Skeletal muscle cell (primary cell): ENCODE data around the gene SLC29A1.

Experiments used
- DNase-seq: peaks from one replicate; pipeline ENCODE4 v3.0.0-alpha.2; 2010; ENCODE audit warnings: low read depth
- H3K4me3 ChIP-seq: 2 replicates; pipeline ENCODE4 v1.5.1; 2011; ENCODE audit warnings: low read depth, mild to moderate bottlenecking, control low read depth, low read length, moderate library complexity

The SLC29A1 gene

GRCh38 chr6:44250067-44250717 is 26.8 kb downstream of the SLC29A1 start:
- no peak for DNase-seq
- no peak overlapping the region for H3K4me3 ChIP-seq

- H3K4me3 ChIP-seq, result no peak overlapping the region
- DNase-seq, result no peak
Observed at GRCh38 chr6:44250718-44251123, 27.3 kb downstream of the SLC29A1 start.

- no peak overlapping the region for H3K4me3 ChIP-seq
- DNase-seq, result no peak
Observed at GRCh38 chr6:44251576-44252524, 28.5 kb downstream of the SLC29A1 start.

DNA sequence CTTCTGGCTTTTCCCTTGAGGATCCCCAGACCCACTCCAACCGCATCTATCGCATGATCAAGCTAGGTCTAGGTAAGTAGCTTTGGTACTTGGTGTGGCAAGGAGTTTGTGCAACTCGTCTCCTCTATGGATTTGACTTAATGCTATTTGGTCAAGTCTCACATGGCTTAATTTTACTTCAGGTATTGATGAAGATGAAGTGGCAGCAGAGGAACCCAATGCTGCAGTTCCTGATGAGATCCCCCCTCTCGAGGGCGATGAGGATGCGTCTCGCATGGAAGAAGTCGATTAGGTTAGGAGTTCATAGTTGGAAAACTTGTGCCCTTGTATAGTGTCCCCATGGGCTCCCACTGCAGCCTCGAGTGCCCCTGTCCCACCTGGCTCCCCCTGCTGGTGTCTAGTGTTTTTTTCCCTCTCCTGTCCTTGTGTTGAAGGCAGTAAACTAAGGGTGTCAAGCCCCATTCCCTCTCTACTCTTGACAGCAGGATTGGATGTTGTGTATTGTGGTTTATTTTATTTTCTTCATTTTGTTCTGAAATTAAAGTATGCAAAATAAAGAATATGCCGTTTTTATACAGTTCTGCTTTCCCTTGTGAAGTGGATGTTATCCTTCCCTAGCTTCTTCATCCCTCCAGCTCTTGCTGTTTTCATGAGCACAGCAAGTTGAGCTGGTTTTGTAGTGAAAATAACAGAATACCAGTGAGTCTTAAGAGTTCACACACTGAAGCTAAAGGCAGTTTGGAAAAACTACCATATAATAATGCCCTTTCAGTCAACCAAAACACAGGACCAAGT is 30.1 kb downstream of the SLC29A1 start:
- no peak overlapping the region for H3K4me3 ChIP-seq
- no peak for DNase-seq

GRCh38 chr6:44254191-44255104 is 31.1 kb downstream of the SLC29A1 start:
- H3K4me3 ChIP-seq, result no peak overlapping the region
- DNase-seq, result no peak

- no peak overlapping the region for H3K4me3 ChIP-seq
- no peak for DNase-seq
Observed at GRCh38 chr6:44255105-44255808, 31.9 kb downstream of the SLC29A1 start.

DNA sequence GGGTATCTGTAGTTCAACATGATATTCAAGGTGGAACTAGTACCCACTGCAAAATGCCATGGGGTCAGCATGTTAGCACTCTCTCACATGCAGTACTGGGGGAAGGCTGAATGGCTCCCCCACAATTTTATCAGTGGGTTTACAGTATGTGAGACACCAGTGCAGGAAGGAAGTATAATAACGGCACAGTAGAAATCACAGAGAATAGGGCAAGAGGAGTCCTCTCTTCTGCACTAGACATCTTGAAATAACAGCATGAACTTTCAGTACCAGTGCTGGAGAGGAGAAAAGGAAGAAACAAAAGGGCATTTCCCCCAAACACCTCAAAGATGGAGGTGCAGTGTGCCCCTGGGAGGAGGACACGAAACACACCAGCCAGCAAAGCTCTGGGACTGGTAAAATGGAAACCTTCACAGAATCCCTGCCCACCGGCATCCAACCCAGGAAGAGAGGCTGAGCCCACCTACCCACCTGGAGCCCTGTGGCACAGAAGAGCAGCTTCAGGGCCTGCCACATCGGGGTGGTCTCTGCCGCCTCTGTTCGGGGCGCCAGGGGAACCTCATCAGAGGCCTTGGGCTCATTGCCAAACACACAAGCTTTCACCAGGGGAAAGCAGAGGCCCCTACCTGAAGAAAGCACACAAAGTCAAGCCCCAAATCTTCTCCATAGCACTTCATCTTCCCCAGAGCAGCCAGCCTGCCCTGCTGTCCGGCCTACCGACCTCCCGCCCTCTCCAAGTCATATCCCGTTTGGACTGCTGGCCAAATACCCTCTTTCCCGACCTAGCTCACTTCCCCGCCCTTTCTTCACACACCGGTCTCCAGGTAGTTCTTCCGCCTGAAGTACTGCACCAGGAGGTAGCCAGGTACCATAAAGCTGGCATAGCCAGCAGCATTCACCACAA is 32.7 kb downstream of the SLC29A1 start:
- peak overlapping the region; percentile 88 for H3K4me3 ChIP-seq
- no peak for DNase-seq

DNA sequence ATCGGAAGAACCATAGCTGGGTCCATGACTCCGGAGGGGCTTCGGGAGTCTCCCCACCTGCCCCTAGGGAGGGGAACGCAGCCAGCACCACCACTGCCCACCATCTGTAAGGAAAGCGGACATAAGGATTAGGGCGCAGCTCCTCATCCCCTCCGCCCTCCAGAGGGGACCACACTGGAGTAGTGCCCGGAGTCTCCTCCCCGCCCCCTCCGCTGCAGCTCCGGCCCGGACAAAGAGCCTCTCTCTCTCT is 33.3 kb downstream of the SLC29A1 start:
- no peak for DNase-seq
- H3K4me3 ChIP-seq, result peak overlapping the region; percentile 88

DNA sequence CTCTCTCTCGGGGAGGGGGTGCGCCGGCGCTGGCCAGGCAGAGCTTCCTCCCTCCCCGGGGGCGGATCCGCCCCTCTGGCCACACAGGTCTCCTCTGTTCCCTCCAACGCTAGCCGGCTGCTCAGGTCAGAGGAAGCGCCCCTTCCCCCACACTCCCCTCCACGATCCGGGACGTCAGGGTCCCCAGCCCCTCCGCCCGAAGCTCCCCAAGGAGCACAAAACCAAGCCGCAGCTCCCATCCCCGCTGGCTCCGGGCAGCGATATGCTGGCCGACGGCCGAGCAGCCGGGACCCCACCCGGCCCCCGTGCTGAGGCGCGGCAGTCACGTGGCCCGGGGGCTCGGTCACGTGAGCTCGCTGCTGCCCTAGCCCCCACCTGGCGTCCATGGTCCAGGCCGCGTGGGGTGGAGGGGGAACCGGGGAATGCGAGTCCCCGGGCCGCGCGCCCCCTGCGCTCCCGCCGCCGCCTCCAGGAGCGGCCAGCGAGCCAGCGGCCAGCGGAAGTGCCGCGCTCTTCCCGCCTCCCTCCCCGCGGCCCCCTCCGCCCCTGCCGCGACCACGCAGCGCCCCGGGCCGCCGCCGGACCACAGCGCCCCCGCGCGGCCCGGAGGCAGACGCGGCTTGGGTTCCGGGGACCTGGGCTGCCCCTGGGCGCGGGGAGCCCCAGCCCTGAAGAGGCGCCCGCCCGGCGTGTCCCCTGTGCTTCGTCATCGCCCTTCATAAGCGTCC is 33.8 kb downstream of the SLC29A1 start, which contains the start of gene SLC35B2:
TSS of gene SLC35B2 (minus strand) at position 504 of the 728 bp plus-strand sequence. CDS start at position 386, 118 bp downstream.
- DNase-seq, result peak; percentile 25
- peak within 1 kb of the TSS; percentile 88 for H3K4me3 ChIP-seq

DNA sequence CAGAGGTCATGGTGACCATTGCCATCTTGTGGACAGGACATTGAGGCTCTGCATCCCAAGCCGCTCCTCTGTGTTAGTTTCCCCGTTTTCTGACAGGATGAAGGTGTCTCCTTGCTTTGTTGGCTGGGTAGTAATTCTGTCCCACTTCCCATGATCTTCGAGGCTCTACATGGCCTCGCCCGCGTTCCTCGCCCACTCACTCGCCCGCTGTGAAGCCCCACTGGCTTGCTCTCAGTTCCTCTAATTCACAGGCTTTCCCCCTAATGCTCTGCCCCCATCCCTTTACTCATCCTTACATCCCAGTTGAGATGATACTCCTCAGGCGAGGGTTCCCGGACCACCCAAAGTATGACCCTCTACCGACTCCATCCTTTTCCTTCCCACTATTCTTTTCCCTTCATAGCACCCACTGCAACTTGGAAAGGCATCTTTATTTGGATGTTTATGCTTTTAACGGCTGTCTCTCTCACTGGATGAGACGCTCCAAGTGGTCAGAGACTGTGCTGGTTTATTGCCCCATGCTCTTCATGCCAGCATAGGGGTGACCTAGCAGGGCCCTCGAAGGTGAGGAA is 34.4 kb downstream of the SLC29A1 start:
- DNase-seq, result no peak
- H3K4me3 ChIP-seq, result peak overlapping the region; percentile 88

GRCh38 chr6:44258325-44258863 is 35.0 kb downstream of the SLC29A1 start:
- no peak overlapping the region for H3K4me3 ChIP-seq
- DNase-seq, result no peak

DNA sequence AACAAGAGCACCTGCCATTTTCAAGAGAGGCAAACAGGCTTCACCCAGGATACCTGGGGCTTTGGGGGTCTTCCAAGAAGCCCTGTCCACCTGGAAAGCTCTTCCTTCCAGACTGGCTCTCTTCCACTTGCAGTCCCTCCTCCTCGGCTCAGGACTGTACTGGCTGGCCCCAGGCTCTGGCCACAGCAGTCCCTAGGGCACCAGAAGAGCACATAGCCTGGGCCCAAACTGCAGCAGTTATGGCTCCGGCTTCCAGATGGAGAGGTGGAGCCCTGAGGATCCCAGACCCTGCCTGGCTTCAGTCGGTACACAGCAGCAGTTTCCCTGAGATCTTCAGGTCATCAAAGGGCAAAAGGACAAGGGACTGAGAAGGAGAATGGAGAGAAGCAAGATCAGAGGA is 35.5 kb downstream of the SLC29A1 start:
- DNase-seq, result no peak

DNA sequence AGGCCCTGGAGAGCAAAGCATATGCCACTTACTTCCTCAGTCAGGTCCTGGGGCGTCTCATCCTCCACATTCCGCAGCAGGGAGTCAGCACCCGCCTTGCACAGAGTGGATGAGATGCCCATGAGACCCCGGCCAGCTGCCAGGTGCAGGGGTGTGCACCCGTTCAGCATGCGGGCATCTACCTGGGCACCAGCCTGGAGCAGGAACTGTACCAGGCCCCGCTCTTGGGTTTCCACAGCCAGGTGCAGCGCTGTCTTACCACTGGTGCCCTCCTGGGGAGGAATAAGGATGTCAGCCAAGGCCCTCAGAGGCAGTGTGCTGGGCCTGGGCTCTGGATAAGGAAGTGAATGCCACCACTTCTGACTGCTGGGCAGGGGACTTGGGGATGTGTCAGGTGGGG is 36.6 kb downstream of the SLC29A1 start:
- H3K4me3 ChIP-seq, result no peak overlapping the region
- DNase-seq, result no peak

More for the DNA sequence above, 35.5 kb downstream of the SLC29A1 start:
- no peak overlapping the region for H3K4me3 ChIP-seq

DNA sequence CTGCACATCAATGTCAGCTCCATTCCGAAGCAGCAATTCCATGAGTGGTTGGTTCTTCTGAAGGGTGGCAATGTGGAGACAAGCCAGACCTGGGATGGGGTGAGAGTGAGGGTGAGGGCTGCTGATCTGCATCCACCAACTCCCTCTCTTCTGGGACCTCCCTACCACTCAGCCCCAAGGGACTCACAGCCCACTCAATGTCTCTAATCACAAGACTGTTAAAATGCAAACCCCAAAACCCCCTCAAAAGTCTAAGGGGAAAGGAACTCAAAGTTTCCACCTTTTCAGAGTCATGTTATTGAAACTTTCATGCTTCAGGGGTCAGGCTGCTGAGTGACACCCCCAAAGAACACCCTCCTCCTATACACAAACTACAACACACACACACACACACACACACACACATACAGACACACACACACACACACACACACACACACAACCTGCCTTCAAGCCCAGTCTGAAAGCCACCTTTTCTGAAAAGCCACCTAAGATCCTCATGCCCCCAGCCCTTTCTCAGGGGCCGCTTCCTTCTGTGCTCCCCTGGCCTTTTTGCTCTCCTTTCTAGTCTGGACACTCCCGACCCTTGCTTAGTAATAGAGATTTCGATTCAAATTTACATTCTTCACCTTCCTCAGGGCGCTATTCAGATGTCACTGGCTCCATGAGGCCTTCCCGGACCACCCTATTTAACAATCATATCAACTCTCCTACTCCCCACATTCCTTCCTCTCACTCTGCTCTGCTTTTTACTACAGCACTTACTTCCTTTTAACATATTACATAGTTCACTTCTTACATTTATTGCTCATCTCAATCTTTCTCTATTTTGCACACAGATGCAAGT is 37.3 kb downstream of the SLC29A1 start:
- DNase-seq, result no peak
- H3K4me3 ChIP-seq, result no peak overlapping the region

- DNase-seq, result no peak
- H3K4me3 ChIP-seq, result no peak overlapping the region
Observed at GRCh38 chr6:44261581-44261980, 38.2 kb downstream of the SLC29A1 start.
